SH-SY5Y (cell line): ENCODE measurements around the gene SNCAIP.

Experiments used
- GATA2 ChIP-seq: IDR thresholded peaks from 2 replicates; pipeline ENCODE4 v1.6.1; 2011; ENCODE audit warnings: mild to moderate bottlenecking, low read depth, low read length
- GATA3 ChIP-seq: IDR thresholded peaks from 2 replicates; pipeline ENCODE4 v1.6.1; 2011; ENCODE audit warnings: low read depth, mild to moderate bottlenecking, low read length, moderate library complexity

The SNCAIP gene

DNA sequence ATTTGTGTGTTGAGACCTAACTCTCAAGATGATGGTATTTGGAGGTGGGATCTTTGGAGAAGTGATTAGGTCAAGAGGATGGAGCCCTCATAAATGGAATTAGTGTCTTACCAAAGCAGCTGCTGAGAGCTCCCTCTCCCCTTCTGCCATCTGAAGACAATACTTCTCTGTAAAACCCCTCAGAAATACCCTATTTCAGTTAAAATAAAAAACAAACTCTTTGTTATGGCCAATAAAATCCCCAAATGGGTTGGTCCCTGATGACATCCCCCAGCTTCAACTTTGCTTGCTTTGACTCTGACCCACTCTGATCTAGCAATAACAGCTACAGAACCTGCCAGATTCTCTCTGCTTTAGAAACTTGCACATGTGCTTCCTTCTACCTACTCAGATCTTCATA is 100.9 kb downstream of the SNCAIP start:
- TF ChIP-seq GATA3, result no peak
- no peak for TF ChIP-seq GATA2

DNA sequence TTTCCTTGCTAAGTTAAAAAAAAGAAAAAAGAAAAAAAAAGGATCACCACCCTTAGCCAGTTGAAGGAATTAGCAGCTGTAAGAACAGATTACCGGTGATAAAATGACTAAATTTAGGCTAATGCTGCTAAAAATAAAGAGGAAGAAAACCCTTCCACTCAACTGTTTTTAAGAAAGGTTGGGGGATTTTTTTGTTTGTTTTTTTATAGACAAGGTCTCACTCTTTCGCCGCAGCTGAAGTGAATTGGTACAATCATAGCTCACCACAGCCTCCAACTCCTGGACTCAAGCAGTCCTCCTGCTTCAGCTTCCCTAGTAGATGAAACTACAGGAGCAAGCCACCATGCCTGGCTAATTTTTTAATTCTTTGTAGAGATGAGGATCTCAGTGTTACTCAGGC is 101.7 kb downstream of the SNCAIP start:
- TF ChIP-seq GATA2 (no peak), GATA3 (no peak)

DNA sequence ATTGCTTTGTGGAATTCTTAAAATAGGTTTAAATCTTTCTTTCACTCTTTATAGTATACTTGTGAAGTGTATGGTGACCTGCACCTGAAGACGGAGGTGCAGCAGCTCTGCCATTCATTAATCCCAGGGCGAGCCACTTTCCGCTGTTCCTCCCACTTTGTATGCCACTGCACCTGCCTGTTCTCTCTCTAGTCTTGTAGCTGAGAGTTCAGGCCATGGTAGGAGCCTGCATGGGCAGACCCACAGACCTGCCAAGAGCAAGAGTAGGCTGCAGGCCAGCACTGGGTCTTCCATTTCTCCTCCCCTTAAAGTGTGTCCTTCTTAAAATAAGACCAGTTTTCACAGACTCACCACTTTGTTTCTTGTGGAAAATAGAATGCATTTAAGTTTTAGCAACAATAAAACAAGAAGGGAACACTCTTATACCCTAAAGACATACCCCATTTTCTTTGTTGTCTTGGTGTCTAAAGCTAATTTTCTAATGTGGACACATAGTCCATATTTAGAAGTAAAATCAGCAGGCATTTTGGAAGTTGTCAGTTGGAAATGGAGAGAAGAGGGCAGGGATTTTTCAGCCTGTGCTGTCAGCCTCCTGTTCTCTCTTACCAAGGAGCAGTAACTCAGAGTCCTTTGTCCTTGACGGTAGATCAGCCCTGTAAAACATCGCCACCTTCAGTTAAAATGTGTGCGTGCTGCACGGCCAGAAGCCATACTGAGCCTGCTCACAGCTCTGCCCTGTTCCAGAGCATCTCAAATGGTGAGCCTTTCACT is 103.2 kb downstream of the SNCAIP start:
- TF ChIP-seq GATA3 (no peak), GATA2 (no peak)

DNA sequence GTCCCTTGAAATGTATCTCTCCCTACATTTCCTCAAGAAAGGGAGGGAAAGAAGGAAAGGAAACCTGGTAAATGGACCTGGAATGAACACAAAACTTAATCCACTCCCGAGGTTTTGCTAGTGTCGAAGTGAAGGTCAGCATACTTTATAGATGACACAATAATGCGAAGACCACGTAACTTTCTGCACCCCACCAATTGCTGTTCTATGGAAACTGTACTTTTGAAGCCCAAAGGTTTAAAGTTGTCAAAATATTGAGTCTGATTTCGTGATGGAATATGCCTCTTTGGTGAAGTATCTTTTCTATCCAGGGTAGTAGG is 103.7 kb downstream of the SNCAIP start:
- TF ChIP-seq GATA3 (no peak), GATA2 (no peak)

DNA sequence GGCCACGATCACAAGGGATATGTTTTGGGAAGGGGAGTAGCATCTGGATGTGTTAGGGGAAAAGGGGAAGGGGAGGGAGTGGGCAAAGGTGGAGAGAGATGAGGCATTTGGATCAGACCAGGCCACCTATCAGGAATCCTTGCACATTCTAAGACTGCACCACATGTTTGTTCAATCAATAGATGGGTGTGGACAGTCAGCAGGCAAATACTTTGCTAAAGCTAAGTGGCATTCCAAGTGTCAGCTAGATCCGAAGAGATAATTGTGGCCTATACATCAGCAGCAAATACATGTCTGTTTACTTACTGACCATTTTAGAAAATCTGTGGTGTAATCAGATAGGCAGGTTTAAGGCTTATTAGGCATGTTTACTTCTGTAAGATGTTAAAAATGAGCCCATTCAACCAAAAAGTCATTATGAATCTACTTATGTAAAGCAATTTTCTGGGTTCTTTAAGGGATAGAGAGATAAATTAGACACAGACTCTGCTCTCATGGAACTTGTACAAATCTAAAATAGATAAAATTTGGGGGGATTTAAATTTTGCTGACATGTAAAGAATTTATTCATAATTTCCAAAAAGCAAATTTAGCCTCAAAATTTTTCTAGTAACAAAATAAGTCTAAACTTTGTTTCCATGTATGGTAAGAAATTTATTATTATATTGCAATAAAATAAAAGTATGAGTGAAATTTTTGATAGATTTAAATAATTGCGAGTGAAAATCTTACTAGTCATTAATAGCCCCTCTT is 107.3 kb downstream of the SNCAIP start:
- TF ChIP-seq GATA3 (no peak), GATA2 (no peak)

DNA sequence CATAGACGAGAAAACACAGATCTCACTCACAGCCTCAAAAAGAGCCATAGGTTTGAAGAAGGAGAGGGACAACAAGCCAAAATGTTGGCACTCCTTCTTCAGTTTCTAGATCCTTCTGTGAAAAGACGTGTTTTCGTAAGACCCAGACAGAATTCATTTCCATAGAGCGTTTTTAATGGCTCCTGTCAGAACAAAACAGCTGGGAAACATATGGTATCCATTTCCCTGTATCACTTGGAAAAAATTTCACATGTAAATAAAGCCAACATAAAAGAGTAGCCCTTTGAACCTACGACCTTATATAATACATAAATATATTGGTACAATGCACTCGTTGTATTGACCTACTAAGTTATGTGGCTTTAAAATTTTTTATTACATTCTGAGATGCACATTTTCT is 108.1 kb downstream of the SNCAIP start:
- TF ChIP-seq GATA2 (no peak), GATA3 (no peak)

DNA sequence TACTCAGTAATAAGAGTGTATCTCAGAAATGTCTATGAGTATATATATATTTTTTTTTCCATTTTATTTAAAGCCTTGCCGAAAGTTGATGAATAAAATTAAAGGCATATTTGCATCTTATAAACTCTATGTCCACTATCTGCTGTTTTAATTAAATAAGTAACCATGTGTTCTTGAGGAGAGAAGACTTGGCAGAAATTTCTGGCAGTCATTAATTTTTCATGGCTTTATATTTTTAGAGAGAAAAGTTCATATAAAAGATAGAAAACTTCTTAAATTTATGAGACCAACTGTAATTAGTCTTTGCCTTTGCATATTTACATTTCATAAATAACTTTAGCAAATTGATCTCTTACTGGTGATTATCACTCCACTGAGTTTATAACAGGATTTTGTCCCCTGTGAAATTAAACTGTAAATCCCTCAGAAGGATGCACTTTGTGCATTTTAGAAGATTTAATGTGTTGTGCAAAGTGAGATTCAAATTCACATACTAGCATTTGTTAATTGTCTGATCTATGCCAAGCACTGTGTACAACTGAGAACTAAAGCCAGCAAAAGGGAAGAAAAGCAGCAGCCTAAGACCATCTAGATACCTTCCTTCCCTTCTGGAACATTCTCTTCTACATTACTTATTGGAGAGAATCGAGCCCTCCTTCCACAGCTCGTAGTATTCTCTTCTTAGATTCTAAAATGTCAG is 108.7 kb downstream of the SNCAIP start:
- TF ChIP-seq GATA2 (no peak), GATA3 (no peak)

DNA sequence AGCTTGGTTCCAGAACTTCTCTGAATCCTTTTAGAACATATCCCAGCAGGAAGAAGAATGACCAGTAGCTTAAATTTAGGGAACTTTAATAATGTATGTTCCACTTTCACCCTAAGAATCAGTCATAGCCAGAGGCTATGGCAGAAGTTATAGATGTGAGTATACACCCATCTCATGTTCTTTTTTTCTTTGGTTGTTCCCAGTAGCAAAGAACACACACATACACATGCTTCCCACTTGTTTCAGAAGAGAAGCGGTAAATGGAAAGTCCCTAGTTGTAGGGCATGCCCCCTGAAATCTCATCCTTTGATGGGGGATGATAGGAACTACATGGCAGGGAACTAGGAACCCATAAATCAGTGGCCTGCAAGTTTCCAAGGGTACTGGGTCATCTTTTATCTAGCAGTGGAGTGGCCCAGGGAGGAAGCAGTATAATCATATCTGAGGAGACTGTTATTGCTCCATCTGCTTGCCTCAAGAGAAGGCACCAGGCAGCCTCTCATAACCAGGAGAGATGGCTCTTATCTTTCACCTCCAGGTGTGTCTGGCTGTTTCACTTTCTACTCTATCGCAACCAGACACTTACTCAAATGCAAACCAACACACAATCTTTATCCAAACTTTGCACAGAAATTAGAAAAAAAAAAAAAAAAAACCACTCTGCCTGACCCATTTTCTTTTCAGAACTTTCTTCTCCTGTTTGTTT is 109.5 kb downstream of the SNCAIP start:
- TF ChIP-seq GATA3 (no peak), GATA2 (no peak)

DNA sequence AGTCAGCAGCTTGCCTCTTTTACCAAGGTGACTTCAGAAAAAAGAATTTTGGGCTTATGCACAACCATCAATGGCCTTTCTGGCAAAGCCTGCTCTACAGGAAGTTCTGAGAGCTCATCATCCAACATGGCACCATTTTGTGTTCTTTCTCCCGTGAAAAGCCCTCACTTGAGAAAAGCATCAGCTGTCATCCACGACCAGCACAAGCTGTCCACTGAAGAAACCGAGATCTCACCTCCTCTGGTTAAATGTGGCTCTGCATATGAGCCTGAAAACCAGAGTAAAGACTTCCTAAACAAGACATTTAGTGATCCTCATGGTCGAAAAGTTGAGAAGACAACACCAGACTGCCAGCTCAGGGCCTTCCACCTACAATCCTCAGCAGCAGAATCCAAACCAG is 111.2 kb downstream of the SNCAIP start:
- TF ChIP-seq GATA2, result no peak
- TF ChIP-seq GATA3, result no peak

DNA sequence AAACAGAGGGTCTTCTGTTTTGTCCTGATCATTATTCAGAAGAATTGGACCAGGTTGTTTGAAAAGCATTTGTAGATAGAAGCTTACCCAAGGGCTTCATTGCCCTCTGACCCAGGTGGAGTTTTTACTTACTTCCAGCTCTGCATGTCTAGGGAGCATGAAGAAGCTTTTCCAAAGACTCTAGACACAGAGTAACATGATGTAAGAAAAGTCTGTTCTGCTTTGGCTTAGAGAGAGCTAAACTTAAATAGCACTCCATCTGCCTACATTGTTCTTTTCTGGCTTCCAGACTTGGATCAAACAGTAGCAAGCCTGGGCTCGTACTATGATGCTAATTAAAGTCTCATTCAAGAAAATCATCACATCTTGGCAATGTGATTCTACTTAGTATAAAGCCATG is 112.1 kb downstream of the SNCAIP start:
- TF ChIP-seq GATA2 (no peak), GATA3 (no peak)

DNA sequence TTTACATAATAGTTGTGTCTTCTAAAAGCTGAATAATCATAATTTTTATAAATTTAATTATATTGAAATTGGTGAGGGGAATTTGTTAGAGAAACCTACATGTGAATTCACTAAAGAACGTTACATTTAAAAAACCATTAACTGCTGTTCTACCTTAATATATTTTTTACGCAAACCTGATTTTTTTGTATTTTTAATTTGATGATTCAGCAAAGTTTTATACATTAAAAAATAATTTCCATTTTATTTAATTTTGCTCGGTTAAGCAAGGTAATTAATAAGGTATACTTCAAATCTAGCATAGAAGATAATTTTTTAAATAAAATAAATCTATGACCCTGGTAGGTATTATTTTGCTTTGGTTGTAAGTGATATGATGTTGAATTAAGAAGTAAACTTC is 114.3 kb downstream of the SNCAIP start:
- TF ChIP-seq GATA3 (no peak), GATA2 (no peak)

DNA sequence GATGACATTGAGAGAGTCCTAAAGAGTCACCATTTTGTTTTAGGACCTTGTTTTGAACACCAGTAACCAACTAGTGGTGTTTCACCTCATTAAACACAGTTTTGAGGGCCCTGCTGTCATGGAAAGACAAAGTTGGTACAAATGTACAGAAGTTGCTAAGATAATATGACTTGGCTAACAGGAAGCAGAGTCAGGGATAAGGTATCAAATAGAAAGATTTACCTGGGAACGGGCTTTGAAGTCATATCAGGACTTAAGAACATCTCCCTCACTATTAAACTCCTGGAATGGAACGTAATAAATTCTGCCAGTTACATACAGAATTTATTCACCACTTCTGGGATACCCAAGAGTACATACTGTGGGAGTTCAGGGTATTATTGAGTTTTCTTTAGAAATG is 115.6 kb downstream of the SNCAIP start:
- TF ChIP-seq GATA2 (no peak), GATA3 (no peak)

DNA sequence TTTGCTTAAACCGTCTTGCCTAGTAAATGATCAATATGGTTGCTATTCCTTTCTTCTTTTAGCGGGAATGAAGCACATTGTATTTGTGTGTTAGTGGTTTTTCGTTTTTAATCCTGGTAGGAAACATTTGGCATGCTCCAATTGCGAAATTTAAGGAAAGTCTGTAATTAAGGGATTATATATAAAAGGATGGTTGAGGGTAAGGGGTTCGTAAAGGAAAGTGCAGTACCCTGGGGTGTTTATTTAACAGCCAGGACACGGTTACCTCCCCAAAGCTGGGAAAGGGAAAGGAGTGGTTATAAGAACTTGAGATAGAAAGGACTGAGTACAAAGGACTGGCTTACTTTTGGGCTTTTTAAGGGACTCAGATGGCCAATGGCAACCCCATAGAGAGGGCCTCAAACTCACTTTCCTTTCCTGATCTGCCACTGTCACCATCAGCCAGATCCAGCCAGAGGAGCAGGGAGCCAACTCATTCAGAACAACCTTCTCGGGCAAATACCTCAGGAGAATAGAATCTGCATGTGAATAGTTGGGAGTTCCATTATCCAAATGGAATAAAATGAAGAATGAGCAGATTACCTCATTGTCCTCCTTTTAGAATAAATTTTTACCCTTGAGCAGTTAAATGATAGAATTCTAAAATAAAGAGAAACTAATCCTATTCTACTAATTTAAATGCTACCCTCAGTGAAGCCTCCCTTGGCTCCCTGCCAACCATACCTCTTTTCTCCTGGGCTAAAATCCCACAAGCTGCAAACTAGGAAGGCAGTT is 117.7 kb downstream of the SNCAIP start:
- TF ChIP-seq GATA3 (no peak), GATA2 (no peak)

DNA sequence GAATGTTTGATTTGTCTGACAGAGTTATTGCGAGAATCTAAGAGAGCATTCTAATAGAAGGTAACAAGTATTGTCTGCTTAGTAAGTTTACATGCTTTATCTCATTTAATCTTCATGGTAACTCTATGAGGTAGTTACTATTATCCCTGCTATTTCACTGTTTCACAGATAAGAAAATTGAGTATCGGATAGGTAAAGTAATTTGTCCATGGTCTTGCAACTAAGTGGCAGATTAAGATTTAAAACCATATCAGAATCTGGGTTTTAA is 118.2 kb downstream of the SNCAIP start:
- no peak for TF ChIP-seq GATA2
- TF ChIP-seq GATA3, result no peak
